Liver (tissue), 9 donors: ENCODE results near the gene CATSPERZ. TPM values are rescaled to one million over a fixed set of nuclear protein-coding genes. Genes with fewer than 3 reads are reported as not detected.

Source experiments
- DNase-seq: peaks from one replicate; pipeline ENCODE4 v3.0.0-alpha.2; 2017; ENCODE audit warnings: low spot score
- H3K27ac ChIP-seq, 2 donors: one replicate each; pipeline ENCODE4 v1.7.0; 2013; ENCODE audit warnings: inconsistent platforms in 2 of 2, low read length in 2 of 2, control low read depth in 1 of 2, low read depth in 1 of 2, mild to moderate bottlenecking in 1 of 2
- H3K27me3 ChIP-seq, 4 donors: one replicate each; pipeline versions ENCODE4 v1.6.1 to v1.7.0; 2013; ENCODE audit warnings: low read length in 3 of 4, inconsistent platforms in 1 of 4, mild to moderate bottlenecking in 1 of 4, moderate library complexity in 1 of 4; ENCODE audit not compliant: control insufficient read depth in 4 of 4, insufficient read depth in 4 of 4
- H3K36me3 ChIP-seq, 4 donors: one replicate each; pipeline versions ENCODE4 v1.6.1 to v1.7.0; 2013; ENCODE audit warnings: low read length in 3 of 4, mild to moderate bottlenecking in 3 of 4, low read depth in 1 of 4, moderate library complexity in 1 of 4; ENCODE audit not compliant: control insufficient read depth in 4 of 4, insufficient read depth in 3 of 4
- H3K4me1 ChIP-seq, 4 donors: one replicate each; pipeline versions ENCODE4 v1.6.1 to v1.7.0; 2013; ENCODE audit warnings: low read length in 3 of 4, mild to moderate bottlenecking in 3 of 4, moderate library complexity in 1 of 4; ENCODE audit not compliant: control insufficient read depth in 4 of 4, insufficient read depth in 4 of 4
- H3K4me3 ChIP-seq, 3 donors: one replicate each; pipeline versions ENCODE4 v1.6.1 to v1.7.0; 2013; ENCODE audit warnings: low read length in 3 of 3, control low read depth in 1 of 3, low read depth in 1 of 3, mild to moderate bottlenecking in 1 of 3
- H3K9ac ChIP-seq, 2 donors: one replicate each; pipeline ENCODE4 v1.7.0; 2013; ENCODE audit warnings: low read length in 2 of 2, mild to moderate bottlenecking in 2 of 2, moderate library complexity in 2 of 2, control low read depth in 1 of 2, low read depth in 1 of 2
- H3K9me3 ChIP-seq, 4 donors: one replicate each; pipeline versions ENCODE4 v1.6.1 to v1.7.0; 2013; ENCODE audit warnings: low read length in 3 of 4; ENCODE audit not compliant: control insufficient read depth in 4 of 4
- EGR1 ChIP-seq, 2 donors: IDR thresholded peaks; 2 replicates each; pipeline ENCODE4 v1.6.1; 2016 to 2018; ENCODE audit warnings: antibody characterized with exemption in 2 of 2, low read depth in 2 of 2
- FOXA1 ChIP-seq: IDR thresholded peaks from 2 replicates; pipeline ENCODE4 v1.6.1; 2016; ENCODE audit warnings: antibody characterized with exemption
- FOXA2 ChIP-seq: IDR thresholded peaks from 2 replicates; pipeline ENCODE4 v1.6.1; 2016; ENCODE audit warnings: antibody characterized with exemption
- GABPA ChIP-seq, 2 donors: IDR thresholded peaks in 1 of 2; conservative IDR thresholded peaks in 1 of 2; 2 replicates each; pipeline ENCODE4 v1.6.1; 2016; ENCODE audit warnings: antibody characterized with exemption in 2 of 2, mild to moderate bottlenecking in 1 of 2, moderate library complexity in 1 of 2
- HNF4A ChIP-seq, 2 donors: conservative IDR thresholded peaks; 2 replicates each; pipeline ENCODE4 v1.6.1; 2016; ENCODE audit warnings: antibody characterized with exemption in 2 of 2, mild to moderate bottlenecking in 2 of 2
- HNF4G ChIP-seq: IDR thresholded peaks from 2 replicates; pipeline ENCODE4 v1.6.1; 2016; ENCODE audit warnings: antibody characterized with exemption
- JUND ChIP-seq, 2 donors: IDR thresholded peaks; 2 replicates each; pipeline ENCODE4 v1.6.1; 2016; ENCODE audit warnings: antibody characterized with exemption in 2 of 2
- NR2F2 ChIP-seq: IDR thresholded peaks from 2 replicates; pipeline ENCODE4 v1.6.1; 2016; ENCODE audit warnings: antibody characterized with exemption
- RAD21 ChIP-seq, 2 donors: IDR thresholded peaks; 2 replicates each; pipeline ENCODE4 v1.6.1; 2016; ENCODE audit warnings: antibody characterized with exemption in 2 of 2, mild to moderate bottlenecking in 2 of 2
- RXRA ChIP-seq, 2 donors: IDR thresholded peaks; 2 replicates each; pipeline ENCODE4 v1.6.1; 2017 to 2018; ENCODE audit warnings: antibody characterized with exemption in 2 of 2, mild to moderate bottlenecking in 1 of 2
- SP1 ChIP-seq: IDR thresholded peaks from 2 replicates; pipeline ENCODE4 v1.6.1; 2018; ENCODE audit warnings: antibody characterized with exemption, mild to moderate bottlenecking
- TAF1 ChIP-seq: conservative IDR thresholded peaks from 2 replicates; pipeline ENCODE4 v1.6.1; 2016; ENCODE audit warnings: antibody characterized with exemption, mild to moderate bottlenecking
- YY1 ChIP-seq: IDR thresholded peaks from 2 replicates; pipeline ENCODE4 v1.6.1; 2016; ENCODE audit warnings: antibody characterized with exemption, mild to moderate bottlenecking
- WGBS: extraction: QIAGEN DNeasy Blood & Tissue Kit; methylation state at CpG from one replicate; pipeline ENCODE4 v1.1.7; 2013; 5-methylcytosine and 5-hydroxymethylcytosine counted together
- polyA plus RNA-seq, 2 donors: library from polyadenylated mRNA; stranded (reverse) in 1 of 2; unstranded in 1 of 2; fragments of 200-250 nt in 1 of 2; fragments of >200 nt in 1 of 2; fragmentation: Nextera tagmentation in 1 of 2; extraction: Ambion mirVana in 1 of 2; gene quantifications; one replicate each; pipeline versions ENCODE4 v1.2.1 to v1.2.3, GENCODE V29; 2013 to 2015
- total RNA-seq, 2 donors: library from RNA; depleted of rRNA; stranded (reverse); fragments of >200 nt; gene quantifications; one replicate each; pipeline ENCODE4 v1.2.3, GENCODE V29; 2014
- TF ChIP-seq, protein P1 (sequence below): IDR thresholded peaks from 2 replicates; pipeline ENCODE4 v1.6.1; 2016; ENCODE audit warnings: antibody characterized with exemption, mild to moderate bottlenecking
- TF ChIP-seq, protein P2 (sequence below): IDR thresholded peaks from 2 replicates; pipeline ENCODE4 v1.6.1; 2016; ENCODE audit warnings: antibody characterized with exemption
- TF ChIP-seq, protein P3 (sequence below): IDR thresholded peaks from 2 replicates; pipeline ENCODE4 v1.6.1; 2016; ENCODE audit warnings: antibody characterized with exemption
- TF ChIP-seq, protein P4 (sequence below): fragments of 150-350 bp; IDR thresholded peaks from 2 replicates; pipeline ENCODE4 v1.5.1; 2017; ENCODE audit warnings: improper control_type of control experiment, low read depth, low read length; ENCODE audit not compliant: missing input control
- TF ChIP-seq, protein P5 (sequence below): IDR thresholded peaks from 2 replicates; pipeline ENCODE4 v1.6.1; 2016; ENCODE audit warnings: antibody characterized with exemption
- donor health status: healthy.
- donor health status: healthy.
- donor health status: healthy.
- donor health status: healthy.
- donor health status: healthy.

The CATSPERZ gene
- total and polyA plus RNA-seq, 4 donors: 0.42 TPM; not detected in 3

DNA sequence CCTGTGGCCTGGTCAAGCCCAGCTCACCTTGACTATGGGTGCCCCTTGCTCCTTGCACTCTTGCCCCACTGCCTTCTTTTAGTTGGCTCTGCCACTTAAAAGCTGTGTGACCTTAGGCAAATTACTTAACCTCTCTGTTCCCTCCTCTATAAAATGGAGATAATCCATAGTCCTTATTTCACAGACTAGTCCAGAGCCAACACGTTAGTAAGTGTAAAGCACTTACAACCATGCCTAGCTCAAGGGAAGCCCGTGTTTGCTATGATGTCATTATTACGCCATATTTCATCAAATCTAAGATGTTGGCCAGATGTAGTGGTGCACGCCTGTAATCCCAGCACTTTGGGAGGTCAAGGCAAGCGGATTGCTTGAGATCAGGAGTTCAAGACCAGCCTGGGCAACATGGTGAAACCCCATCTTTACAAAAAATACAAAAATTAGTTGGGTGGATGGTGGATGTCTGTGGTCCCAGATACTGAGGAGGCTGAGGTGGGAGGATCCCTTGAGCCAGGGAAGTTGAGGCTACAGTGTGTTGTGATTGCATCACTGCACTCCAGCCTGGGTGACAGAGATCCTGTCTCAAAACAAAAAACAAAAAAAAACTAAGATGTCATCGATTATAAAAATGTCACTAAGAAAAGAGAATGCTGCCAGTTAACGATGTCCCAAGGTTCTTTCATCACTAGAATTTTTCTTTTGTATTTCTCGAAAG lies 37.5 kb downstream of the CATSPERZ start:
- Histone ChIP-seq H3K27ac (no peak overlapping the region), H3K9me3 (no peaks in the 10 kb centered on the region), H3K4me3 (no peak overlapping the region), H3K27me3 (no peaks in the 10 kb centered on the region), H3K9ac (no peak overlapping the region), H3K36me3 (no peaks in the 10 kb centered on the region), H3K4me1 (peaks cover 0 to 7% (median 6%) of the 10 kb centered on the region in 4 donors)
- no peak for TF ChIP-seq TAF1
- TF ChIP-seq, protein P1, sequence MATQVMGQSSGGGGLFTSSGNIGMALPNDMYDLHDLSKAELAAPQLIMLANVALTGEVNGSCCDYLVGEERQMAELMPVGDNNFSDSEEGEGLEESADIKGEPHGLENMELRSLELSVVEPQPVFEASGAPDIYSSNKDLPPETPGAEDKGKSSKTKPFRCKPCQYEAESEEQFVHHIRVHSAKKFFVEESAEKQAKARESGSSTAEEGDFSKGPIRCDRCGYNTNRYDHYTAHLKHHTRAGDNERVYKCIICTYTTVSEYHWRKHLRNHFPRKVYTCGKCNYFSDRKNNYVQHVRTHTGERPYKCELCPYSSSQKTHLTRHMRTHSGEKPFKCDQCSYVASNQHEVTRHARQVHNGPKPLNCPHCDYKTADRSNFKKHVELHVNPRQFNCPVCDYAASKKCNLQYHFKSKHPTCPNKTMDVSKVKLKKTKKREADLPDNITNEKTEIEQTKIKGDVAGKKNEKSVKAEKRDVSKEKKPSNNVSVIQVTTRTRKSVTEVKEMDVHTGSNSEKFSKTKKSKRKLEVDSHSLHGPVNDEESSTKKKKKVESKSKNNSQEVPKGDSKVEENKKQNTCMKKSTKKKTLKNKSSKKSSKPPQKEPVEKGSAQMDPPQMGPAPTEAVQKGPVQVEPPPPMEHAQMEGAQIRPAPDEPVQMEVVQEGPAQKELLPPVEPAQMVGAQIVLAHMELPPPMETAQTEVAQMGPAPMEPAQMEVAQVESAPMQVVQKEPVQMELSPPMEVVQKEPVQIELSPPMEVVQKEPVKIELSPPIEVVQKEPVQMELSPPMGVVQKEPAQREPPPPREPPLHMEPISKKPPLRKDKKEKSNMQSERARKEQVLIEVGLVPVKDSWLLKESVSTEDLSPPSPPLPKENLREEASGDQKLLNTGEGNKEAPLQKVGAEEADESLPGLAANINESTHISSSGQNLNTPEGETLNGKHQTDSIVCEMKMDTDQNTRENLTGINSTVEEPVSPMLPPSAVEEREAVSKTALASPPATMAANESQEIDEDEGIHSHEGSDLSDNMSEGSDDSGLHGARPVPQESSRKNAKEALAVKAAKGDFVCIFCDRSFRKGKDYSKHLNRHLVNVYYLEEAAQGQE: no peak
- TF ChIP-seq HNF4G: no peak
- no peak for TF ChIP-seq FOXA2
- TF ChIP-seq, protein P2, sequence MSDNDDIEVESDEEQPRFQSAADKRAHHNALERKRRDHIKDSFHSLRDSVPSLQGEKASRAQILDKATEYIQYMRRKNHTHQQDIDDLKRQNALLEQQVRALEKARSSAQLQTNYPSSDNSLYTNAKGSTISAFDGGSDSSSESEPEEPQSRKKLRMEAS: no peak
- no peak for TF ChIP-seq JUND (IDR thresholded peaks at IDR 0.05)
- TF ChIP-seq EGR1 (IDR thresholded peaks at IDR 0.05; ENCODE audit: low read depth in 2 of 2): no peak
- TF ChIP-seq RAD21 (IDR thresholded peaks at IDR 0.05): no peak
- TF ChIP-seq, protein P3, sequence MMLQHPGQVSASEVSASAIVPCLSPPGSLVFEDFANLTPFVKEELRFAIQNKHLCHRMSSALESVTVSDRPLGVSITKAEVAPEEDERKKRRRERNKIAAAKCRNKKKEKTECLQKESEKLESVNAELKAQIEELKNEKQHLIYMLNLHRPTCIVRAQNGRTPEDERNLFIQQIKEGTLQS: no peak
- TF ChIP-seq YY1: no peak
- no peak for TF ChIP-seq GABPA (IDR thresholded peaks at IDR 0.05 in 1 of 2, conservative IDR thresholded peaks at IDR 0.05 in 1 of 2)
- TF ChIP-seq SP1: no peak
- TF ChIP-seq, protein P4, sequence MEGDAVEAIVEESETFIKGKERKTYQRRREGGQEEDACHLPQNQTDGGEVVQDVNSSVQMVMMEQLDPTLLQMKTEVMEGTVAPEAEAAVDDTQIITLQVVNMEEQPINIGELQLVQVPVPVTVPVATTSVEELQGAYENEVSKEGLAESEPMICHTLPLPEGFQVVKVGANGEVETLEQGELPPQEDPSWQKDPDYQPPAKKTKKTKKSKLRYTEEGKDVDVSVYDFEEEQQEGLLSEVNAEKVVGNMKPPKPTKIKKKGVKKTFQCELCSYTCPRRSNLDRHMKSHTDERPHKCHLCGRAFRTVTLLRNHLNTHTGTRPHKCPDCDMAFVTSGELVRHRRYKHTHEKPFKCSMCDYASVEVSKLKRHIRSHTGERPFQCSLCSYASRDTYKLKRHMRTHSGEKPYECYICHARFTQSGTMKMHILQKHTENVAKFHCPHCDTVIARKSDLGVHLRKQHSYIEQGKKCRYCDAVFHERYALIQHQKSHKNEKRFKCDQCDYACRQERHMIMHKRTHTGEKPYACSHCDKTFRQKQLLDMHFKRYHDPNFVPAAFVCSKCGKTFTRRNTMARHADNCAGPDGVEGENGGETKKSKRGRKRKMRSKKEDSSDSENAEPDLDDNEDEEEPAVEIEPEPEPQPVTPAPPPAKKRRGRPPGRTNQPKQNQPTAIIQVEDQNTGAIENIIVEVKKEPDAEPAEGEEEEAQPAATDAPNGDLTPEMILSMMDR: no peak
- TF ChIP-seq FOXA1: no peak
- no peak for TF ChIP-seq HNF4A (conservative IDR thresholded peaks at IDR 0.05)
- TF ChIP-seq, protein P5, sequence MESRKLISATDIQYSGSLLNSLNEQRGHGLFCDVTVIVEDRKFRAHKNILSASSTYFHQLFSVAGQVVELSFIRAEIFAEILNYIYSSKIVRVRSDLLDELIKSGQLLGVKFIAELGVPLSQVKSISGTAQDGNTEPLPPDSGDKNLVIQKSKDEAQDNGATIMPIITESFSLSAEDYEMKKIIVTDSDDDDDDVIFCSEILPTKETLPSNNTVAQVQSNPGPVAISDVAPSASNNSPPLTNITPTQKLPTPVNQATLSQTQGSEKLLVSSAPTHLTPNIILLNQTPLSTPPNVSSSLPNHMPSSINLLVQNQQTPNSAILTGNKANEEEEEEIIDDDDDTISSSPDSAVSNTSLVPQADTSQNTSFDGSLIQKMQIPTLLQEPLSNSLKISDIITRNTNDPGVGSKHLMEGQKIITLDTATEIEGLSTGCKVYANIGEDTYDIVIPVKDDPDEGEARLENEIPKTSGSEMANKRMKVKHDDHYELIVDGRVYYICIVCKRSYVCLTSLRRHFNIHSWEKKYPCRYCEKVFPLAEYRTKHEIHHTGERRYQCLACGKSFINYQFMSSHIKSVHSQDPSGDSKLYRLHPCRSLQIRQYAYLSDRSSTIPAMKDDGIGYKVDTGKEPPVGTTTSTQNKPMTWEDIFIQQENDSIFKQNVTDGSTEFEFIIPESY: no peak
- TF ChIP-seq RXRA (IDR thresholded peaks at IDR 0.05): no peak
- no peak for TF ChIP-seq NR2F2
- WGBS: 77% methylated on average over 8 of the region's 8 CpGs
- DNase-seq: no peak
